Hematopoietic multipotent progenitor cell treated with erythropoietin and hydrocortisone succinate and interleukin-3 and kit ligand, for 8 days (in vitro differentiated cells): ENCODE data around the gene KLK1.
"Not testable (repeated sequence)": the region's sequence is repeated elsewhere in the genome, so short reads cannot be mapped to it uniquely, and the experiment has no call there.

ENCODE experiments used
- DNase-seq: peaks from one replicate; pipeline ENCODE4 v3.0.0-alpha.2; 2015

Gene KLK1

GRCh38 chr19:50812474-50812873 is 11.1 kb downstream of the KLK1 start:
- DNase-seq: no peak

GRCh38 chr19:50811622-50812238 is 11.9 kb downstream of the KLK1 start:
- DNase-seq: not testable (repeated sequence)

- no peak for DNase-seq
Measured at GRCh38 chr19:50808856-50809255, 14.7 kb downstream of the KLK1 start.

- DNase-seq: peak; percentile 99
Measured at GRCh38 chr19:50804420-50805272, 18.9 kb downstream of the KLK1 start.

- DNase-seq: peak; percentile 53
Measured at GRCh38 chr19:50803633-50804419, 19.8 kb downstream of the KLK1 start.

- DNase-seq: no peak
Measured at GRCh38 chr19:50801107-50801506, 22.5 kb downstream of the KLK1 start.

GRCh38 chr19:50799547-50799851 is 24.1 kb downstream of the KLK1 start:
- DNase-seq: no peak

- no peak for DNase-seq
Measured at GRCh38 chr19:50798659-50799546, 24.7 kb downstream of the KLK1 start.

GRCh38 chr19:50797781-50798658 is 25.6 kb downstream of the KLK1 start:
- DNase-seq: no peak

- DNase-seq: no peak
Measured at GRCh38 chr19:50797429-50797780, 26.2 kb downstream of the KLK1 start.

- no peak for DNase-seq
Measured at GRCh38 chr19:50796634-50797428, 26.8 kb downstream of the KLK1 start.

GRCh38 chr19:50796128-50796633 is 27.4 kb downstream of the KLK1 start:
- DNase-seq: no peak

- DNase-seq: no peak
Measured at GRCh38 chr19:50795664-50796073, 27.9 kb downstream of the KLK1 start.

- DNase-seq: peak; percentile 64
Measured at GRCh38 chr19:50794876-50795663, 28.5 kb downstream of the KLK1 start.

GRCh38 chr19:50794074-50794875 is 29.3 kb downstream of the KLK1 start:
- peak; percentile 71 for DNase-seq

- DNase-seq: no peak
Measured at GRCh38 chr19:50793558-50794065, 30.0 kb downstream of the KLK1 start.

GRCh38 chr19:50792272-50793250 is 31.0 kb downstream of the KLK1 start:
- DNase-seq: no peak
